Smooth muscle cell (in vitro differentiated cells): Measurements from ENCODE around the gene NT5DC2. TPM values are rescaled to one million over a fixed set of nuclear protein-coding genes. Genes with fewer than 3 reads are reported as not detected.

Experiments used
- DNase-seq: peaks from one replicate; lab custom pipeline; 2025; ENCODE audit not compliant: unreplicated experiment; lab: John Stamatoyannopoulos, UW
- H2AFZ ChIP-seq: fragments of 200-600 bp; sonication (generic); 2 replicates; pipeline ENCODE4 v1.6.0; 2016; ENCODE audit warnings: antibody characterized with exemption, low read depth, mild to moderate bottlenecking
- H3F3A ChIP-seq: fragments of 200-600 bp; sonication (generic); 2 replicates; pipeline ENCODE4 v1.6.0; 2017; ENCODE audit warnings: antibody characterized with exemption, low read depth
- H3K27ac ChIP-seq: fragments of 200-600 bp; sonication (generic); 2 replicates; pipeline ENCODE4 v1.5.1; 2016; ENCODE audit warnings: low read depth, mild to moderate bottlenecking
- H3K27me3 ChIP-seq: fragments of 200-600 bp; sonication (generic); 2 replicates; pipeline ENCODE4 v1.6.1; 2016; ENCODE audit warnings: low read depth, mild to moderate bottlenecking
- H3K36me3 ChIP-seq: fragments of 200-600 bp; sonication (generic); 2 replicates; pipeline ENCODE4 v1.5.1; 2016; ENCODE audit warnings: low read depth
- H3K4me1 ChIP-seq: fragments of 200-600 bp; sonication (generic); 2 replicates; pipeline ENCODE4 v1.5.1; 2016; ENCODE audit warnings: low read depth
- H3K4me2 ChIP-seq: fragments of 200-600 bp; sonication (generic); 2 replicates; pipeline ENCODE4 v1.6.0; 2016; ENCODE audit warnings: mild to moderate bottlenecking
- H3K4me3 ChIP-seq: fragments of 200-600 bp; sonication (generic); 2 replicates; pipeline ENCODE4 v1.5.1; 2016; ENCODE audit warnings: mild to moderate bottlenecking
- H3K79me2 ChIP-seq: fragments of 200-600 bp; sonication (generic); 2 replicates; pipeline ENCODE4 v1.6.0; 2016; ENCODE audit warnings: low read depth, mild to moderate bottlenecking
- H3K9ac ChIP-seq: fragments of 200-600 bp; sonication (generic); 2 replicates; pipeline ENCODE4 v1.6.0; 2016; ENCODE audit warnings: low read depth
- H3K9me3 ChIP-seq: fragments of 200-600 bp; sonication (generic); replicated peaks from 2 replicates; pipeline ENCODE4 v1.5.1; 2016; ENCODE audit warnings: low read depth
- H4K20me1 ChIP-seq: fragments of 200-600 bp; sonication (generic); 2 replicates; pipeline ENCODE4 v1.6.0; 2016; ENCODE audit warnings: low read depth
- WGBS: methylation state at CpG from one replicate; pipeline ENCODE4 v1.1.7; 2016; ENCODE audit warnings: low lambda C conversion rate; 5-methylcytosine and 5-hydroxymethylcytosine counted together
- polyA plus RNA-seq: library from polyadenylated mRNA; unstranded; fragments of >200 nt; fragmentation: Nextera tagmentation; extraction: Ambion mirVana; gene quantifications from 2 replicates; pipeline ENCODE4 v1.2.1, GENCODE V29; 2016
- total RNA-seq: library from RNA; depleted of rRNA; stranded (reverse); fragments of >200 nt; gene quantifications from 2 replicates; pipeline ENCODE4 v1.2.3, GENCODE V29; 2014
- TF ChIP-seq, protein P1 (sequence below): fragments of 200-600 bp; sonication (generic); IDR thresholded peaks from 2 replicates; pipeline ENCODE4 v1.5.1; 2017; ENCODE audit warnings: borderline replicate concordance, mild to moderate bottlenecking, antibody characterized with exemption; ENCODE audit not compliant: insufficient read depth, poor library complexity, severe bottlenecking

The NT5DC2 gene
- total and polyA plus RNA-seq, 2 experiments from 2014 or later: 156 to 248 TPM

- Histone ChIP-seq H3K27ac (no peak overlapping the region), H3K4me3 (no peak overlapping the region), H3K9ac (no peak overlapping the region), H3K79me2 (peaks cover 12% of the 10 kb centered on the region), H3K4me2 (no peak overlapping the region), H2AFZ (no peak overlapping the region), H3F3A (no peaks in the 10 kb centered on the region), H4K20me1 (peaks cover 33% of the 10 kb centered on the region), H3K4me1 (no peaks in the 10 kb centered on the region), H3K27me3 (no peaks in the 10 kb centered on the region), H3K36me3 (peaks cover 19% of the 10 kb centered on the region), H3K9me3 (no peaks in the 10 kb centered on the region)
- 95% methylated on average over 3 of the region's 3 CpGs for WGBS
- TF ChIP-seq, protein P1, sequence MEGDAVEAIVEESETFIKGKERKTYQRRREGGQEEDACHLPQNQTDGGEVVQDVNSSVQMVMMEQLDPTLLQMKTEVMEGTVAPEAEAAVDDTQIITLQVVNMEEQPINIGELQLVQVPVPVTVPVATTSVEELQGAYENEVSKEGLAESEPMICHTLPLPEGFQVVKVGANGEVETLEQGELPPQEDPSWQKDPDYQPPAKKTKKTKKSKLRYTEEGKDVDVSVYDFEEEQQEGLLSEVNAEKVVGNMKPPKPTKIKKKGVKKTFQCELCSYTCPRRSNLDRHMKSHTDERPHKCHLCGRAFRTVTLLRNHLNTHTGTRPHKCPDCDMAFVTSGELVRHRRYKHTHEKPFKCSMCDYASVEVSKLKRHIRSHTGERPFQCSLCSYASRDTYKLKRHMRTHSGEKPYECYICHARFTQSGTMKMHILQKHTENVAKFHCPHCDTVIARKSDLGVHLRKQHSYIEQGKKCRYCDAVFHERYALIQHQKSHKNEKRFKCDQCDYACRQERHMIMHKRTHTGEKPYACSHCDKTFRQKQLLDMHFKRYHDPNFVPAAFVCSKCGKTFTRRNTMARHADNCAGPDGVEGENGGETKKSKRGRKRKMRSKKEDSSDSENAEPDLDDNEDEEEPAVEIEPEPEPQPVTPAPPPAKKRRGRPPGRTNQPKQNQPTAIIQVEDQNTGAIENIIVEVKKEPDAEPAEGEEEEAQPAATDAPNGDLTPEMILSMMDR: no peak
- DNase-seq: no peak
Measured at GRCh38 chr3:52546111-52546901, 12.6 kb upstream of the NT5DC2 start.

DNA sequence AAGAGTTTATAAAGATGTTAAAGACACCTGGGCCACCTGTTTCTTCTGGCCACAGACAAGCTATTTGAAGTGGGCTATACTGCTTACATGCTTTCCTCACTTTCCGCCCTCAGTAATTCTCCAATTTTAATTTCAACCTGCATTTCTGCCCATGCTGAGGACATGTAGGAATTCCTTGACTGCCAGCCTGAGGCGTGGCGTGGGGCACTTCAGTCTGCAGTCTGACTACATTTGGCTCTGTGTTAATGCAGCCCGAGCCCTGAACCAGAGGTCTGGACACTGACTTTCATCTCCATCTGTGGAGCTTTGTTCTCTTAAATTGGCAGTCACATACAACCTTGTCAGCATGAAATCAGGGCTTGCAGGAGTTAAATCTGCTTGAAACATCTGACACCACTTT, 11.3 kb upstream of the NT5DC2 start:
- no peak overlapping the region for H3K9ac ChIP-seq
- no peak overlapping the region for H3K27ac ChIP-seq
- 92% methylated on average over 4 of the region's 4 CpGs for WGBS
- no peaks in the 10 kb centered on the region for H3K4me1 ChIP-seq
- H3K27me3 ChIP-seq: no peaks in the 10 kb centered on the region
- peaks cover 19% of the 10 kb centered on the region for H3K36me3 ChIP-seq
- H3K9me3 ChIP-seq: no peaks in the 10 kb centered on the region
- no peak overlapping the region for H3K4me2 ChIP-seq
- H3F3A ChIP-seq: no peaks in the 10 kb centered on the region
- H4K20me1 ChIP-seq: peaks cover 41% of the 10 kb centered on the region
- no peak for DNase-seq
- TF ChIP-seq, protein P1: no peak
- H3K4me3 ChIP-seq: no peak overlapping the region
- H2AFZ ChIP-seq: no peak overlapping the region
- H3K79me2 ChIP-seq: peaks cover 25% of the 10 kb centered on the region

DNA sequence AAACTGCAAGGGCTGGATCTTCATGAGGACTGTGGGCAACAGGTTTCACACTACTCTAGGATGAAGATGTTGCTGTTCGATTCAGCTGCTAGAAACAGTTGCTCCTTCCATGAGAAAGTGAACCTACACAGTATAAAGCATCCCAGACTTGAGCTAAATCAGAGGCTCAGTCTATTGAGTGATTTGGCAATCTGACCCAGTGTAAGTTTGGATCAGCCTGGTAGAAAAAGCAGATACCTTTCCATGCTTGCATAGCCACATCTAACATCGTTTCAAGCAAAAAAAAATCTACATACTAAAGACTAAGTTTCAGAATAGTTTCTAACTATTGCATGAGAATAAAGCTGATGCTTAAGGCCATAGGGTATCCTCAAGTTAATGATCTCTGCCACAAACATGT, 7.4 kb upstream of the NT5DC2 start:
- no peak overlapping the region for H3K9ac ChIP-seq
- no peaks in the 10 kb centered on the region for H3K27me3 ChIP-seq
- no peak overlapping the region for H3K4me2 ChIP-seq
- no peaks in the 10 kb centered on the region for H3K9me3 ChIP-seq
- H3K4me1 ChIP-seq: peaks cover 11% of the 10 kb centered on the region
- DNase-seq: no peak
- H3K27ac ChIP-seq: no peak overlapping the region
- H3K36me3 ChIP-seq: no peaks in the 10 kb centered on the region
- WGBS: 100% methylated on average over 2 of the region's 2 CpGs
- peaks cover 51% of the 10 kb centered on the region for H3K79me2 ChIP-seq
- peaks cover 61% of the 10 kb centered on the region for H4K20me1 ChIP-seq
- H3F3A ChIP-seq: no peaks in the 10 kb centered on the region
- TF ChIP-seq, protein P1: no peak
- H2AFZ ChIP-seq: no peak overlapping the region
- H3K4me3 ChIP-seq: no peak overlapping the region
